Measurements from ENCODE around the gene TBC1D24. TPM values are rescaled to one million over a fixed set of nuclear protein-coding genes. Genes with fewer than 3 reads are reported as not detected.

The TBC1D24 gene
- total and polyA plus RNA-seq, 9 of the 15 experiments (the other 6 are each of a cell fraction or from before 2014, with no cell fraction given): 1.7 to 22.6 (median 7.2) TPM

GRCh38 chr16:2428784-2429033 is 46.2 kb upstream of the TBC1D24 start (continued):
- TF ChIP-seq NCOA6 (IDR thresholded peaks at IDR 0.05): peak; percentile 92
- no peak for TF ChIP-seq ZFP1 (CRISPR knock-in tag; IDR thresholded peaks at IDR 0.05)
- peak; percentile 85; the same call in 1 of the 2 replicates for TF ChIP-seq POLR2A (conservative IDR thresholded peaks at IDR 0.05)
- TF ChIP-seq GABPB2 (CRISPR knock-in tag; conservative IDR thresholded peaks at IDR 0.05): no peak
- TF ChIP-seq CC2D1A (IDR thresholded peaks at IDR 0.05): no peak
- no peak for TF ChIP-seq ZNF551 (CRISPR knock-in tag; IDR thresholded peaks at IDR 0.05)
- no peak for TF ChIP-seq CBX8 (IDR thresholded peaks at IDR 0.05; ENCODE audit: borderline replicate concordance, extremely low read depth, low read depth, low read length, poor library complexity, severe bottlenecking)
- no peak for TF ChIP-seq ILF3 (IDR thresholded peaks at IDR 0.05; ENCODE audit: borderline replicate concordance)
- TF ChIP-seq ZNF174 (CRISPR knock-in tag; IDR thresholded peaks at IDR 0.05): no peak
- TF ChIP-seq E2F8 (IDR thresholded peaks at IDR 0.05; ENCODE audit: low read depth, partially characterized antibody): no peak
- TF ChIP-seq ETS2 (tag; IDR thresholded peaks at IDR 0.05; ENCODE audit: borderline replicate concordance, poor library complexity, severe bottlenecking): no peak
- TF ChIP-seq PRMT5 (CRISPR knock-in tag; IDR thresholded peaks at IDR 0.05): no peak
- TF ChIP-seq ZNF445 (CRISPR knock-in tag; IDR thresholded peaks at IDR 0.05; ENCODE audit: low read depth): no peak
- TF ChIP-seq USF1 (CRISPR knock-in tag; IDR thresholded peaks at IDR 0.05): peak; percentile 62; the same call in 1 of the 2 replicates
- no peak for TF ChIP-seq SMC3 (conservative IDR thresholded peaks at IDR 0.05; ENCODE audit: insufficient read depth, low read depth, low read length)
- TF ChIP-seq ARID4B (CRISPR knock-in tag; IDR thresholded peaks at IDR 0.05): peak; percentile 94
